Endothelial cell of umbilical vein (primary cell): ENCODE data around the gene ACHE. TPM values are rescaled to one million over a fixed set of nuclear protein-coding genes. Genes with fewer than 3 reads are reported as not detected.

Source experiments
- BruUV-seq: library from RNA; stranded (reverse); fragments of 400-500 nt; replicated peaks from 2 replicates; lab custom pipeline; 2021; lab: Mats Ljungman, UMichigan
- CTCF ChIA-PET: fragments of 300-600, 350-600 bp; sonication (Branson Sonifier 250); formaldehyde crosslinking; loops from one replicate; lab custom pipeline; 2021; ENCODE audit warnings: antibody characterized with exemption, inconsistent platforms; lab: Charles Lee
- POLR2A ChIA-PET: fragments of 300-600, 350-600 bp; sonication (Branson Sonifier 250); formaldehyde crosslinking; loops from one replicate; lab custom pipeline; 2021; ENCODE audit warnings: antibody characterized with exemption, inconsistent platforms; lab: Charles Lee
- DNase-seq: peaks from one replicate; pipeline ENCODE4 v3.0.0-alpha.2; 2011; ENCODE audit warnings: low read depth, low spot score
- FAIRE-seq: peaks from 2 replicates; lab custom pipeline; 2011; peaks lifted over from hg19 to GRCh38; lab: Jason Lieb, UNC
- H2AFZ ChIP-seq: 2 replicates; pipeline ENCODE4 v1.6.0; 2012; ENCODE audit warnings: low read depth, low read length, control low read depth, inconsistent platforms
- H3K27ac ChIP-seq: 2 replicates; pipeline ENCODE4 v1.5.1; 2011; ENCODE audit warnings: low read depth, mild to moderate bottlenecking, control low read depth, low read length, moderate library complexity; ENCODE audit not compliant: insufficient read depth
- H3K27me3 ChIP-seq, 2 experiments: 2 replicates each; pipeline versions ENCODE4 v1.6.0 to v1.6.1; 2011; ENCODE audit warnings: low read length in 2 of 2, mixed read lengths in 1 of 2; ENCODE audit not compliant: control insufficient read depth in 2 of 2, insufficient read depth in 2 of 2
- H3K36me3 ChIP-seq, 2 experiments: 2 replicates in 1 of 2; 3 replicates in 1 of 2; pipeline ENCODE4 v1.5.1; 2011; ENCODE audit warnings: low read length in 2 of 2, mild to moderate bottlenecking in 1 of 2, moderate library complexity in 1 of 2; ENCODE audit not compliant: control insufficient read depth in 2 of 2, insufficient read depth in 2 of 2; ENCODE audit errors: extremely low read depth in 1 of 2
- H3K4me1 ChIP-seq: 3 replicates; pipeline ENCODE4 v1.5.1; 2011; ENCODE audit warnings: mild to moderate bottlenecking, low read length; ENCODE audit not compliant: control insufficient read depth, insufficient read depth; ENCODE audit errors: extremely low read depth
- H3K4me2 ChIP-seq: 2 replicates; pipeline ENCODE4 v1.6.1; 2011; ENCODE audit warnings: low read length, control low read depth, mixed read lengths; ENCODE audit not compliant: insufficient read depth
- H3K4me3 ChIP-seq, 3 experiments: fragments of 200-600 bp in 1 of 3; sonication (generic), shearing (Covaris generic) in 1 of 3; replicated peaks in 1 of 3; 2 replicates each; pipeline ENCODE4 v1.5.1; 2011 to 2016; ENCODE audit warnings: control low read depth in 3 of 3, low read length in 3 of 3, mild to moderate bottlenecking in 2 of 3, inconsistent platforms in 1 of 3, low read depth in 1 of 3, moderate library complexity in 1 of 3; ENCODE audit not compliant: insufficient read depth in 1 of 3
- H3K79me2 ChIP-seq: 2 replicates; pipeline ENCODE4 v1.6.0; 2012; ENCODE audit warnings: low read length, inconsistent platforms; ENCODE audit not compliant: control insufficient read depth, insufficient read depth
- H3K9ac ChIP-seq: replicated peaks from 2 replicates; pipeline ENCODE3; 2011; ENCODE audit warnings: low read length, control low read depth; ENCODE audit not compliant: insufficient read depth; ENCODE audit errors: extremely low read depth
- H3K9me1 ChIP-seq: replicated peaks from 3 replicates; pipeline ENCODE4 v1.6.0; 2011; ENCODE audit warnings: mild to moderate bottlenecking, low read length; ENCODE audit not compliant: control insufficient read depth, insufficient read depth; ENCODE audit errors: extremely low read depth
- H3K9me3 ChIP-seq: replicated peaks from 2 replicates; pipeline ENCODE4 v1.5.1; 2012; ENCODE audit warnings: low read length, inconsistent platforms; ENCODE audit not compliant: control insufficient read depth, insufficient read depth
- H4K20me1 ChIP-seq: replicated peaks from 2 replicates; pipeline ENCODE3; 2011; ENCODE audit warnings: mild to moderate bottlenecking, low read length; ENCODE audit not compliant: control insufficient read depth, insufficient read depth; ENCODE audit errors: extremely low read depth
- CTCF ChIP-seq, 2 donors: IDR thresholded peaks; 1 replicate in 1 of 2; 2 replicates in 1 of 2; pipeline ENCODE4 v1.5.1; 2011; ENCODE audit warnings: low read length in 2 of 2, mild to moderate bottlenecking in 2 of 2, moderate library complexity in 2 of 2, control low read depth in 1 of 2, inconsistent platforms in 1 of 2, low read depth in 1 of 2; ENCODE audit not compliant: insufficient read depth in 1 of 2; ENCODE audit errors: extremely low read depth in 1 of 2
- FOS ChIP-seq: IDR thresholded peaks from 2 replicates; pipeline ENCODE4 v1.6.1; 2011; ENCODE audit warnings: mild to moderate bottlenecking, low read length, moderate library complexity, borderline replicate concordance; ENCODE audit not compliant: insufficient read depth
- GATA2 ChIP-seq: IDR thresholded peaks from 2 replicates; pipeline ENCODE4 v1.7.0; 2011; ENCODE audit warnings: low read depth, mild to moderate bottlenecking, moderate library complexity, mixed read lengths, low read length; ENCODE audit not compliant: insufficient read length, insufficient read depth
- JUN ChIP-seq: IDR thresholded peaks from 2 replicates; pipeline ENCODE4 v1.6.1; 2011; ENCODE audit warnings: borderline replicate concordance, low read depth; ENCODE audit not compliant: insufficient read length, insufficient read depth
- MAX ChIP-seq: IDR thresholded peaks from 2 replicates; pipeline ENCODE4 v1.6.1; 2011; ENCODE audit not compliant: insufficient read depth, insufficient read length
- MYC ChIP-seq: IDR thresholded peaks from one replicate; pipeline ENCODE4 v1.6.1; 2011; ENCODE audit warnings: mild to moderate bottlenecking, low read depth, low read length
- POLR2A ChIP-seq: IDR thresholded peaks from 2 replicates; pipeline ENCODE4 v1.6.1; 2012; ENCODE audit warnings: low read depth, mild to moderate bottlenecking, control low read depth, low read length
- POLR2AphosphoS5 ChIP-seq: IDR thresholded peaks from 2 replicates; pipeline ENCODE4 v1.6.1; 2012; ENCODE audit warnings: low read depth, mild to moderate bottlenecking, control low read depth, low read length, moderate library complexity; ENCODE audit not compliant: insufficient read depth
- dilution Hi-C: fragments of 300-500 bp; cut with MboI; formaldehyde crosslinking; loops from one replicate; pipeline ENCODE4 v1.15.0; 2019; ENCODE audit warnings: low sequenced_read_pairs; ENCODE audit not compliant: extremely low pct_ligation_motif_present
- intact Hi-C: fragments of 100-400 bp; cut with micrococcal nuclease; formaldehyde crosslinking; loops from one replicate; pipeline ENCODE4 v1.10.0; 2022
- polyA plus RNA-seq, 4 experiments: library from polyadenylated mRNA; depleted of rRNA in 3 of 4; stranded (reverse) in 3 of 4; unstranded in 1 of 4; fragments of >200 nt; gene quantifications; 2 replicates each; pipeline versions ENCODE4 v1.2.1 to v1.2.3, GENCODE V29; 2011 to 2012; ENCODE audit warnings: missing spikeins in 1 of 4
- total RNA-seq: library from RNA; stranded (reverse); gene quantifications from 2 replicates; pipeline ENCODE4 v1.2.3, GENCODE V29; 2021

Gene ACHE
- total and polyA plus RNA-seq, 2 donors (not counting 3 experiments of a cell fraction or from before 2014, with no cell fraction given) = 0.18 to 0.28 TPM

GRCh38 chr7:100852048-100852872 lies 43.4 kb downstream of the ACHE start, which contains the start of gene SLC12A9:
SLC12A9 (plus strand) TSS chr7:100852713; CDS start chr7:100854198, 1,485 bp downstream.
- CTCF ChIA-PET = interaction anchor here (0.5 to 6.4 kb wide), 36 partner anchors 9 to 387 kb away, joined by 3 to 214 read pairs (median 5); partner anchors contain the start of genes EPHB4, GNB2, MOSPD3 and POP7
- Histone ChIP-seq H3K27me3 (no peaks in the 10 kb centered on the region), H3K9me3 (no peaks in the 10 kb centered on the region), H3K9me1 (no peaks in the 10 kb centered on the region), H4K20me1 (no peaks in the 10 kb centered on the region), H2AFZ (peak within 1 kb of the TSS; percentile 94), H3K79me2 (peaks cover 6% of the 10 kb centered on the region), H3K27ac (no peak within 1 kb of the TSS), H3K9ac (peak within 1 kb of the TSS; percentile 65), H3K36me3 (peaks cover 0 to 4% of the 10 kb centered on the region in 2 experiments), H3K4me1 (peaks cover 14% of the 10 kb centered on the region), H3K4me3 (peak within 1 kb of the TSS; percentile 67 to 80 (median 79)), H3K4me2 (peak within 1 kb of the TSS; percentile 87)
- BruUV-seq = no TSS peak
- peak; percentile 89 for TF ChIP-seq MAX
- peak; percentile 94 to 95 for TF ChIP-seq CTCF (IDR thresholded peaks at IDR 0.05; ENCODE audit: extremely low read depth in 1 of 2, insufficient read depth in 1 of 2, low read depth in 1 of 2, low read length in 2 of 2)
- TF ChIP-seq POLR2A = peak; percentile 62
- peak; percentile 47 for TF ChIP-seq MYC
- peak; percentile 46 for TF ChIP-seq POLR2AphosphoS5
- TF ChIP-seq JUN = no peak
- TF ChIP-seq FOS = no peak
- no peak for TF ChIP-seq GATA2
- dilution Hi-C loops = no loop called here
- intact Hi-C loops = loop anchor here (1.0 to 2.0 kb wide), 6 partner anchors 15 to 147 kb away; partner anchors contain the start of gene SRRT
- DNase-seq (peak; percentile 84), FAIRE-seq (peak; percentile 93)
- POLR2A ChIA-PET = interaction anchor here (0.6 to 3.5 kb wide), 4 partner anchors 16 to 62 kb away, joined by 3 to 15 read pairs (median 8); partner anchors contain the start of gene EPHB4
